Measurements from ENCODE around the gene CYP8B1. TPM values are rescaled to one million over a fixed set of nuclear protein-coding genes. Genes with fewer than 3 reads are reported as not detected.
A peak's percentile ranks its signal among the peaks of the same experiment; 100 is the strongest.

Gene CYP8B1
- total and polyA plus RNA-seq, 2 of the 13 experiments (the other 11 are each of a cell fraction or from before 2014, with no cell fraction given): 0.58 to 2.0 TPM

DNA sequence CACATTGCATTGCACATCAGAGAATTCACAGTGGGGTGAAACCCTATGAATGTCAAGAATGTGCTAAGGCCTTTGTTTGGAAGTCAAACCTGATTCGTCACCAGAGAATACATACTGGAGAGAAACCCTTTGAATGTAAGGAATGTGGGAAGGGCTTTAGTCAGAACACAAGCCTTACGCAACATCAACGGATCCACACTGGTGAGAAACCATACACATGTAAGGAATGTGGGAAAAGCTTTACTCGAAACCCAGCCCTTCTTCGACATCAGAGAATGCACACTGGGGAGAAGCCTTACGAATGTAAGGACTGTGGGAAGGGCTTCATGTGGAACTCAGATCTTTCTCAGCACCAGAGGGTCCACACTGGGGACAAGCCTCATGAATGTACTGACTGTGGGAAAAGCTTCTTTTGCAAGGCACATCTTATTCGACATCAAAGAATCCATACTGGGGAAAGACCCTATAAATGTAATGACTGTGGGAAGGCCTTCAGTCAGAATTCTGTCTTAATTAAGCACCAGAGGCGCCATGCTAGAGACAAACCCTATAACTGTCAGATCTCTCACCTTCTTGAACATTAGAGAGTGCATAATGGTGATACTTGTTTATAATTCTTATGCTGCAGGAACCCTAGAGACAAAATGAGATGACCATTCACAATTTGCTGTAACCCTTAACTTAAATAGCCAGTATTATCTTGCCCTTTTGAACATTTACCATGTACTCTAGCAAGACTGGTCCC is 39.3 kb upstream of the CYP8B1 start (continued):
- TF ChIP-seq ZNF747 (CRISPR knock-in tag; IDR thresholded peaks at IDR 0.05; ENCODE audit: borderline replicate concordance) (no peak), ZNF430 (CRISPR knock-in tag; IDR thresholded peaks at IDR 0.05) (no peak), PHF5A (CRISPR knock-in tag; IDR thresholded peaks at IDR 0.05; ENCODE audit: low read depth, unreplicated experiment) (no peak), LCORL (IDR thresholded peaks at IDR 0.05) (peak; percentile 50; the same call in 1 of the 2 replicates), LCORL (CRISPR knock-in tag; IDR thresholded peaks at IDR 0.05) (no peak), SNAPC2 (CRISPR knock-in tag; IDR thresholded peaks at IDR 0.05) (no peak), ZBED4 (CRISPR knock-in tag; IDR thresholded peaks at IDR 0.05; ENCODE audit: borderline replicate concordance) (no peak), ZNF138 (CRISPR knock-in tag; IDR thresholded peaks at IDR 0.05; ENCODE audit: low read depth) (no peak), XRCC5 (optimal IDR thresholded peaks at IDR 0.05; ENCODE audit: low read length) (no peak), JUNB (CRISPR knock-in tag; IDR thresholded peaks at IDR 0.05; ENCODE audit: borderline replicate concordance) (no peak), NFE2 (CRISPR knock-in tag; IDR thresholded peaks at IDR 0.05) (no peak), REL (CRISPR knock-in tag; conservative IDR thresholded peaks at IDR 0.05) (no peak)
- TF ChIP-seq, protein P1, sequence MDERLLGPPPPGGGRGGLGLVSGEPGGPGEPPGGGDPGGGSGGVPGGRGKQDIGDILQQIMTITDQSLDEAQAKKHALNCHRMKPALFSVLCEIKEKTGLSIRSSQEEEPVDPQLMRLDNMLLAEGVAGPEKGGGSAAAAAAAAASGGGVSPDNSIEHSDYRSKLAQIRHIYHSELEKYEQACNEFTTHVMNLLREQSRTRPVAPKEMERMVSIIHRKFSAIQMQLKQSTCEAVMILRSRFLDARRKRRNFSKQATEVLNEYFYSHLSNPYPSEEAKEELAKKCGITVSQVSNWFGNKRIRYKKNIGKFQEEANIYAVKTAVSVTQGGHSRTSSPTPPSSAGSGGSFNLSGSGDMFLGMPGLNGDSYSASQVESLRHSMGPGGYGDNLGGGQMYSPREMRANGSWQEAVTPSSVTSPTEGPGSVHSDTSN (CRISPR knock-in tag; IDR thresholded peaks at IDR 0.05): no peak
- TF ChIP-seq, protein P2, sequence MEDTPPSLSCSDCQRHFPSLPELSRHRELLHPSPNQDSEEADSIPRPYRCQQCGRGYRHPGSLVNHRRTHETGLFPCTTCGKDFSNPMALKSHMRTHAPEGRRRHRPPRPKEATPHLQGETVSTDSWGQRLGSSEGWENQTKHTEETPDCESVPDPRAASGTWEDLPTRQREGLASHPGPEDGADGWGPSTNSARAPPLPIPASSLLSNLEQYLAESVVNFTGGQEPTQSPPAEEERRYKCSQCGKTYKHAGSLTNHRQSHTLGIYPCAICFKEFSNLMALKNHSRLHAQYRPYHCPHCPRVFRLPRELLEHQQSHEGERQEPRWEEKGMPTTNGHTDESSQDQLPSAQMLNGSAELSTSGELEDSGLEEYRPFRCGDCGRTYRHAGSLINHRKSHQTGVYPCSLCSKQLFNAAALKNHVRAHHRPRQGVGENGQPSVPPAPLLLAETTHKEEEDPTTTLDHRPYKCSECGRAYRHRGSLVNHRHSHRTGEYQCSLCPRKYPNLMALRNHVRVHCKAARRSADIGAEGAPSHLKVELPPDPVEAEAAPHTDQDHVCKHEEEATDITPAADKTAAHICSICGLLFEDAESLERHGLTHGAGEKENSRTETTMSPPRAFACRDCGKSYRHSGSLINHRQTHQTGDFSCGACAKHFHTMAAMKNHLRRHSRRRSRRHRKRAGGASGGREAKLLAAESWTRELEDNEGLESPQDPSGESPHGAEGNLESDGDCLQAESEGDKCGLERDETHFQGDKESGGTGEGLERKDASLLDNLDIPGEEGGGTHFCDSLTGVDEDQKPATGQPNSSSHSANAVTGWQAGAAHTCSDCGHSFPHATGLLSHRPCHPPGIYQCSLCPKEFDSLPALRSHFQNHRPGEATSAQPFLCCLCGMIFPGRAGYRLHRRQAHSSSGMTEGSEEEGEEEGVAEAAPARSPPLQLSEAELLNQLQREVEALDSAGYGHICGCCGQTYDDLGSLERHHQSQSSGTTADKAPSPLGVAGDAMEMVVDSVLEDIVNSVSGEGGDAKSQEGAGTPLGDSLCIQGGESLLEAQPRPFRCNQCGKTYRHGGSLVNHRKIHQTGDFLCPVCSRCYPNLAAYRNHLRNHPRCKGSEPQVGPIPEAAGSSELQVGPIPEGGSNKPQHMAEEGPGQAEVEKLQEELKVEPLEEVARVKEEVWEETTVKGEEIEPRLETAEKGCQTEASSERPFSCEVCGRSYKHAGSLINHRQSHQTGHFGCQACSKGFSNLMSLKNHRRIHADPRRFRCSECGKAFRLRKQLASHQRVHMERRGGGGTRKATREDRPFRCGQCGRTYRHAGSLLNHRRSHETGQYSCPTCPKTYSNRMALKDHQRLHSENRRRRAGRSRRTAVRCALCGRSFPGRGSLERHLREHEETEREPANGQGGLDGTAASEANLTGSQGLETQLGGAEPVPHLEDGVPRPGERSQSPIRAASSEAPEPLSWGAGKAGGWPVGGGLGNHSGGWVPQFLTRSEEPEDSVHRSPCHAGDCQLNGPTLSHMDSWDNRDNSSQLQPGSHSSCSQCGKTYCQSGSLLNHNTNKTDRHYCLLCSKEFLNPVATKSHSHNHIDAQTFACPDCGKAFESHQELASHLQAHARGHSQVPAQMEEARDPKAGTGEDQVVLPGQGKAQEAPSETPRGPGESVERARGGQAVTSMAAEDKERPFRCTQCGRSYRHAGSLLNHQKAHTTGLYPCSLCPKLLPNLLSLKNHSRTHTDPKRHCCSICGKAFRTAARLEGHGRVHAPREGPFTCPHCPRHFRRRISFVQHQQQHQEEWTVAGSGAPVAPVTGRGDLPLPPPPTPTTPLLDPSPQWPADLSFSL (CRISPR knock-in tag; IDR thresholded peaks at IDR 0.05): no peak
- TF ChIP-seq, protein P3, sequence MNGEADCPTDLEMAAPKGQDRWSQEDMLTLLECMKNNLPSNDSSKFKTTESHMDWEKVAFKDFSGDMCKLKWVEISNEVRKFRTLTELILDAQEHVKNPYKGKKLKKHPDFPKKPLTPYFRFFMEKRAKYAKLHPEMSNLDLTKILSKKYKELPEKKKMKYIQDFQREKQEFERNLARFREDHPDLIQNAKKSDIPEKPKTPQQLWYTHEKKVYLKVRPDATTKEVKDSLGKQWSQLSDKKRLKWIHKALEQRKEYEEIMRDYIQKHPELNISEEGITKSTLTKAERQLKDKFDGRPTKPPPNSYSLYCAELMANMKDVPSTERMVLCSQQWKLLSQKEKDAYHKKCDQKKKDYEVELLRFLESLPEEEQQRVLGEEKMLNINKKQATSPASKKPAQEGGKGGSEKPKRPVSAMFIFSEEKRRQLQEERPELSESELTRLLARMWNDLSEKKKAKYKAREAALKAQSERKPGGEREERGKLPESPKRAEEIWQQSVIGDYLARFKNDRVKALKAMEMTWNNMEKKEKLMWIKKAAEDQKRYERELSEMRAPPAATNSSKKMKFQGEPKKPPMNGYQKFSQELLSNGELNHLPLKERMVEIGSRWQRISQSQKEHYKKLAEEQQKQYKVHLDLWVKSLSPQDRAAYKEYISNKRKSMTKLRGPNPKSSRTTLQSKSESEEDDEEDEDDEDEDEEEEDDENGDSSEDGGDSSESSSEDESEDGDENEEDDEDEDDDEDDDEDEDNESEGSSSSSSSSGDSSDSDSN (CRISPR knock-in tag; IDR thresholded peaks at IDR 0.05): no peak

All from HepG2 (cell line).